Esophagus muscularis mucosa (tissue), 4 donors: ENCODE results near the gene AGFG1.

ENCODE experiments used
- EP300 ChIP-seq: sonication (generic); formaldehyde crosslinking; IDR thresholded peaks from one replicate; pipeline ENCODE4 v1.6.1; 2017; ENCODE audit warnings: antibody characterized with exemption
- POLR2A ChIP-seq: fragments of 450-650 bp; IDR thresholded peaks from one replicate; pipeline ENCODE4 v1.6.1; 2017; ENCODE audit warnings: antibody characterized with exemption, moderate library complexity, mild to moderate bottlenecking, low read depth
- POLR2AphosphoS5 ChIP-seq, 2 donors: sonication (generic); formaldehyde crosslinking; IDR thresholded peaks; one replicate each; pipeline ENCODE4 v1.6.1; 2017; ENCODE audit warnings: antibody characterized with exemption in 2 of 2
- TF ChIP-seq, protein P1 (sequence below), 3 experiments: fragments of 200-600 bp in 2 of 3; fragments of 450-650 bp in 1 of 3; sonication (generic) in 2 of 3; IDR thresholded peaks; one replicate each; pipeline ENCODE4 v1.5.1; 2017 to 2019; ENCODE audit warnings: antibody characterized with exemption in 3 of 3, mild to moderate bottlenecking in 2 of 3, moderate library complexity in 1 of 3

DNA sequence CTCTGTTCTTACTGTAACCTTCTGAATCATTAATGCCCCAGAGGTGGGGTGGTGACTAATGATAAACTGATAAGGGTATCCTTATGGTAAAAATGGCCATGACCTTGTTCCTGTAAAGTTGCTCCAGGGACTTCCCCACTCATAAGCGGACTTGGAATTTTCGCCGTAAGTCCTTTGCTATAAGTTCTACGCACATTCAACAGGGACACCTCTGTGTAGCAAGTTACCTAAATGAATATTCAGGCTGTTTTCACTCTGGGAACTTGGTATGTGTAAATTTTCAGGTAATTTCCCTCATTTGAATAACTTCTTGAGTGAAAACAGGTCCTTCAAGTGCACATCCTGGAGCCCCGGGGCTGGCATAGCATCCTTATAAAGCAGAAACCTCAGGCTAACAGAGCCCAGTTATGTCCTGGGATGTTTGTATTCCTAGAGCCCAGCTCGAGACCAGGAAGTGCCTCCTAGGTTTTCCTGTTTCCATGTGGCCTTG lies 9.4 kb upstream of the AGFG1 start:
- TF ChIP-seq, protein P1, sequence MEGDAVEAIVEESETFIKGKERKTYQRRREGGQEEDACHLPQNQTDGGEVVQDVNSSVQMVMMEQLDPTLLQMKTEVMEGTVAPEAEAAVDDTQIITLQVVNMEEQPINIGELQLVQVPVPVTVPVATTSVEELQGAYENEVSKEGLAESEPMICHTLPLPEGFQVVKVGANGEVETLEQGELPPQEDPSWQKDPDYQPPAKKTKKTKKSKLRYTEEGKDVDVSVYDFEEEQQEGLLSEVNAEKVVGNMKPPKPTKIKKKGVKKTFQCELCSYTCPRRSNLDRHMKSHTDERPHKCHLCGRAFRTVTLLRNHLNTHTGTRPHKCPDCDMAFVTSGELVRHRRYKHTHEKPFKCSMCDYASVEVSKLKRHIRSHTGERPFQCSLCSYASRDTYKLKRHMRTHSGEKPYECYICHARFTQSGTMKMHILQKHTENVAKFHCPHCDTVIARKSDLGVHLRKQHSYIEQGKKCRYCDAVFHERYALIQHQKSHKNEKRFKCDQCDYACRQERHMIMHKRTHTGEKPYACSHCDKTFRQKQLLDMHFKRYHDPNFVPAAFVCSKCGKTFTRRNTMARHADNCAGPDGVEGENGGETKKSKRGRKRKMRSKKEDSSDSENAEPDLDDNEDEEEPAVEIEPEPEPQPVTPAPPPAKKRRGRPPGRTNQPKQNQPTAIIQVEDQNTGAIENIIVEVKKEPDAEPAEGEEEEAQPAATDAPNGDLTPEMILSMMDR (IDR thresholded peaks at IDR 0.05) = no peak
- TF ChIP-seq POLR2AphosphoS5 (IDR thresholded peaks at IDR 0.05) (no peak), EP300 (no peak), POLR2A (no peak)
